ENCODE measurements around the gene FOXJ3. TPM values are rescaled to one million over a fixed set of nuclear protein-coding genes. Genes with fewer than 3 reads are reported as not detected.

The FOXJ3 gene
- total and polyA plus RNA-seq, 9 donors = 28.6 to 41.9 (median 32.7) TPM

- H3K36me3 ChIP-seq (ENCODE audit: control insufficient read depth, insufficient read depth, low read length) = no peaks in the 10 kb centered on the region
- no peaks in the 10 kb centered on the region for H3K27me3 ChIP-seq (ENCODE audit: control insufficient read depth, insufficient read depth, low read length)
- peak; percentile 65 for DNase-seq
- WGBS (ENCODE audit: insufficient coverage) = 48% methylated on average over 12 of the region's 12 CpGs
- no peak overlapping the region for H3K4me3 ChIP-seq (ENCODE audit: low read length)
- no peak overlapping the region for H3K27ac ChIP-seq (ENCODE audit: low read length)
- H3K9me3 ChIP-seq (replicated peaks; ENCODE audit: control insufficient read depth, low read depth, low read length) = peaks cover 5% of the 10 kb centered on the region
- H3K4me1 ChIP-seq (ENCODE audit: control insufficient read depth, insufficient read depth, low read length) = peaks cover 31% of the 10 kb centered on the region
These were observed 169.4 kb downstream of the FOXJ3 start for GRCh38 chr1:42165511-42166210.

GRCh38 chr1:42164551-42165420, 170.2 kb downstream of the FOXJ3 start, which contains the start of gene GUCA2A:
TSS of gene GUCA2A (minus strand) at chr1:42164745. CDS start at chr1:42164712, 33 bp downstream.
- WGBS (ENCODE audit: insufficient coverage) = 65% methylated on average over 14 of the region's 24 CpGs
- H3K27me3 ChIP-seq (ENCODE audit: control insufficient read depth, insufficient read depth, low read length) = no peaks in the 10 kb centered on the region
- H3K4me3 ChIP-seq (ENCODE audit: low read length) = no peak within 1 kb of the TSS
- no peak within 1 kb of the TSS for H3K27ac ChIP-seq (ENCODE audit: low read length)
- peaks cover 5% of the 10 kb centered on the region for H3K9me3 ChIP-seq (replicated peaks; ENCODE audit: control insufficient read depth, low read depth, low read length)
- peaks cover 27% of the 10 kb centered on the region for H3K4me1 ChIP-seq (ENCODE audit: control insufficient read depth, insufficient read depth, low read length)
- DNase-seq = no peak
- no peaks in the 10 kb centered on the region for H3K36me3 ChIP-seq (ENCODE audit: control insufficient read depth, insufficient read depth, low read length)

GRCh38 chr1:42163536-42164503, 171.2 kb downstream of the FOXJ3 start:
- 73% methylated on average over 13 of the region's 16 CpGs for WGBS (ENCODE audit: insufficient coverage)
- H3K4me3 ChIP-seq (ENCODE audit: low read length) = no peak overlapping the region
- H3K27ac ChIP-seq (ENCODE audit: low read length) = no peak overlapping the region
- no peaks in the 10 kb centered on the region for H3K36me3 ChIP-seq (ENCODE audit: control insufficient read depth, insufficient read depth, low read length)
- H3K4me1 ChIP-seq (ENCODE audit: control insufficient read depth, insufficient read depth, low read length) = peaks cover 21% of the 10 kb centered on the region
- peaks cover 5% of the 10 kb centered on the region for H3K9me3 ChIP-seq (replicated peaks; ENCODE audit: control insufficient read depth, low read depth, low read length)
- H3K27me3 ChIP-seq (ENCODE audit: control insufficient read depth, insufficient read depth, low read length) = no peaks in the 10 kb centered on the region
- no peak for DNase-seq

GRCh38 chr1:42163114-42163513, 171.9 kb downstream of the FOXJ3 start:
- peaks cover 5% of the 10 kb centered on the region for H3K9me3 ChIP-seq (replicated peaks; ENCODE audit: control insufficient read depth, low read depth, low read length)
- no peaks in the 10 kb centered on the region for H3K27me3 ChIP-seq (ENCODE audit: control insufficient read depth, insufficient read depth, low read length)
- H3K4me1 ChIP-seq (ENCODE audit: control insufficient read depth, insufficient read depth, low read length) = peaks cover 14% of the 10 kb centered on the region
- no peak overlapping the region for H3K4me3 ChIP-seq (ENCODE audit: low read length)
- 58% methylated on average over 2 of the region's 2 CpGs for WGBS (ENCODE audit: insufficient coverage)
- H3K36me3 ChIP-seq (ENCODE audit: control insufficient read depth, insufficient read depth, low read length) = no peaks in the 10 kb centered on the region
- H3K27ac ChIP-seq (ENCODE audit: low read length) = no peak overlapping the region
- no peak for DNase-seq

- peaks cover 5% of the 10 kb centered on the region for H3K9me3 ChIP-seq (replicated peaks; ENCODE audit: control insufficient read depth, low read depth, low read length)
- H3K27ac ChIP-seq (ENCODE audit: low read length) = no peak overlapping the region
- H3K4me3 ChIP-seq (ENCODE audit: low read length) = no peak overlapping the region
- DNase-seq = no peak
- 68% methylated on average over 2 of the region's 5 CpGs for WGBS (ENCODE audit: insufficient coverage)
- H3K4me1 ChIP-seq (ENCODE audit: control insufficient read depth, insufficient read depth, low read length) = peaks cover 14% of the 10 kb centered on the region
- no peaks in the 10 kb centered on the region for H3K36me3 ChIP-seq (ENCODE audit: control insufficient read depth, insufficient read depth, low read length)
- H3K27me3 ChIP-seq (ENCODE audit: control insufficient read depth, insufficient read depth, low read length) = no peaks in the 10 kb centered on the region
These were observed 172.9 kb downstream of the FOXJ3 start for GRCh38 chr1:42162181-42162580.

- Histone ChIP-seq H3K9me3 (replicated peaks; ENCODE audit: control insufficient read depth, low read depth, low read length) (peaks cover 5% of the 10 kb centered on the region), H3K36me3 (ENCODE audit: control insufficient read depth, insufficient read depth, low read length) (no peaks in the 10 kb centered on the region), H3K4me1 (ENCODE audit: control insufficient read depth, insufficient read depth, low read length) (no peaks in the 10 kb centered on the region), H3K27ac (ENCODE audit: low read length) (no peak overlapping the region), H3K27me3 (ENCODE audit: control insufficient read depth, insufficient read depth, low read length) (no peaks in the 10 kb centered on the region), H3K4me3 (ENCODE audit: low read length) (no peak overlapping the region)
- no CpG with 5 or more reads among the region's 2 CpGs for WGBS (ENCODE audit: insufficient coverage)
- DNase-seq = no peak
These were observed 176.8 kb downstream of the FOXJ3 start for GRCh38 chr1:42158189-42158588.

- no peak overlapping the region for H3K4me3 ChIP-seq (ENCODE audit: low read length)
- no peaks in the 10 kb centered on the region for H3K4me1 ChIP-seq (ENCODE audit: control insufficient read depth, insufficient read depth, low read length)
- 57% methylated on average over 7 of the region's 7 CpGs for WGBS (ENCODE audit: insufficient coverage)
- H3K27me3 ChIP-seq (ENCODE audit: control insufficient read depth, insufficient read depth, low read length) = no peaks in the 10 kb centered on the region
- no peak overlapping the region for H3K27ac ChIP-seq (ENCODE audit: low read length)
- no peaks in the 10 kb centered on the region for H3K36me3 ChIP-seq (ENCODE audit: control insufficient read depth, insufficient read depth, low read length)
- DNase-seq = no peak
- peaks cover 5% of the 10 kb centered on the region for H3K9me3 ChIP-seq (replicated peaks; ENCODE audit: control insufficient read depth, low read depth, low read length)
These were observed 177.4 kb downstream of the FOXJ3 start for GRCh38 chr1:42157667-42158066.

- Histone ChIP-seq H3K36me3 (ENCODE audit: control insufficient read depth, insufficient read depth, low read length) (no peaks in the 10 kb centered on the region), H3K4me1 (ENCODE audit: control insufficient read depth, insufficient read depth, low read length) (no peaks in the 10 kb centered on the region), H3K27me3 (ENCODE audit: control insufficient read depth, insufficient read depth, low read length) (peaks cover 3% of the 10 kb centered on the region), H3K4me3 (ENCODE audit: low read length) (no peak overlapping the region), H3K27ac (ENCODE audit: low read length) (no peak overlapping the region), H3K9me3 (replicated peaks; ENCODE audit: control insufficient read depth, low read depth, low read length) (no peaks in the 10 kb centered on the region)
- 87% methylated on average over 7 of the region's 12 CpGs for WGBS (ENCODE audit: insufficient coverage)
- no peak for DNase-seq
These were observed 179.7 kb downstream of the FOXJ3 start for GRCh38 chr1:42155362-42155761.

GRCh38 chr1:42154685-42155084, 180.3 kb downstream of the FOXJ3 start:
- H3K9me3 ChIP-seq (replicated peaks; ENCODE audit: control insufficient read depth, low read depth, low read length) = no peaks in the 10 kb centered on the region
- H3K36me3 ChIP-seq (ENCODE audit: control insufficient read depth, insufficient read depth, low read length) = no peaks in the 10 kb centered on the region
- H3K27me3 ChIP-seq (ENCODE audit: control insufficient read depth, insufficient read depth, low read length) = peaks cover 3% of the 10 kb centered on the region
- no peak overlapping the region for H3K4me3 ChIP-seq (ENCODE audit: low read length)
- no peaks in the 10 kb centered on the region for H3K4me1 ChIP-seq (ENCODE audit: control insufficient read depth, insufficient read depth, low read length)
- H3K27ac ChIP-seq (ENCODE audit: low read length) = no peak overlapping the region
- WGBS (ENCODE audit: insufficient coverage) = 79% methylated on average over 10 of the region's 13 CpGs
- no peak for DNase-seq

Data from muscle of leg (tissue), 11 donors.